HEK293T (cell line): ENCODE measurements around the gene CCDC17.

Source experiments
- CTCF ChIA-PET: fragments of 350-600 bp; formaldehyde crosslinking; extraction: SDS; loops from one replicate; lab custom pipeline; 2021; ENCODE audit warnings: antibody characterized with exemption, inconsistent platforms; lab: Yijun Ruan, JAX
- POLR2A ChIA-PET: fragments of 350-600 bp; formaldehyde crosslinking; extraction: SDS; loops from one replicate; lab custom pipeline; 2020; ENCODE audit warnings: antibody characterized with exemption, inconsistent platforms; lab: Yijun Ruan, JAX
- DNase-seq: peaks from one replicate; pipeline ENCODE4 v3.0.0; 2012; ENCODE audit warnings: mixed read lengths; ENCODE audit errors: extremely low spot score
- ARNT ChIP-seq: fragments of 450-650 bp; IDR thresholded peaks from 2 replicates; pipeline ENCODE4 v1.6.1; 2017; ENCODE audit warnings: mild to moderate bottlenecking
- BHLHE40 ChIP-seq: fragments of 450-650 bp; IDR thresholded peaks from 2 replicates; pipeline ENCODE4 v1.6.1; 2016; ENCODE audit warnings: mild to moderate bottlenecking, moderate library complexity, borderline replicate concordance
- CTBP1 ChIP-seq: fragments of 450-650 bp; IDR thresholded peaks from 2 replicates; pipeline ENCODE4 v1.6.1; 2016; ENCODE audit warnings: borderline replicate concordance
- ELF4 ChIP-seq: fragments of 450-650 bp; IDR thresholded peaks from 2 replicates; pipeline ENCODE4 v1.6.1; 2017; ENCODE audit warnings: antibody characterized with exemption
- FOXA1 ChIP-seq: fragments of 450-650 bp; IDR thresholded peaks from 2 replicates; pipeline ENCODE4 v1.6.1; 2016; ENCODE audit warnings: mild to moderate bottlenecking
- FOXK2 ChIP-seq: fragments of 450-650 bp; IDR thresholded peaks from 2 replicates; pipeline ENCODE4 v1.6.1; 2016; ENCODE audit warnings: mild to moderate bottlenecking
- FOXM1 ChIP-seq: fragments of 450-650 bp; IDR thresholded peaks from 2 replicates; pipeline ENCODE4 v1.6.1; 2017; ENCODE audit warnings: mild to moderate bottlenecking, borderline replicate concordance
- HDGF ChIP-seq: fragments of 450-650 bp; IDR thresholded peaks from 2 replicates; pipeline ENCODE4 v1.6.1; 2017; ENCODE audit warnings: antibody characterized with exemption, borderline replicate concordance
- L3MBTL2 ChIP-seq: fragments of 450-650 bp; conservative IDR thresholded peaks from 2 replicates; pipeline ENCODE4 v1.6.1; 2016; ENCODE audit warnings: mild to moderate bottlenecking
- LEF1 ChIP-seq: fragments of 450-650 bp; IDR thresholded peaks from 2 replicates; pipeline ENCODE4 v1.6.1; 2017; ENCODE audit warnings: mild to moderate bottlenecking, borderline replicate concordance
- NFRKB ChIP-seq: fragments of 450-650 bp; IDR thresholded peaks from 2 replicates; pipeline ENCODE4 v1.6.1; 2016; ENCODE audit warnings: mild to moderate bottlenecking, moderate library complexity
- SP1 ChIP-seq: fragments of 450-650 bp; IDR thresholded peaks from 2 replicates; pipeline ENCODE4 v1.6.1; 2017
- SUZ12 ChIP-seq: fragments of 450-650 bp; IDR thresholded peaks from 2 replicates; pipeline ENCODE4 v1.6.1; 2016; ENCODE audit warnings: mild to moderate bottlenecking
- TARDBP ChIP-seq: fragments of 450-650 bp; IDR thresholded peaks from 2 replicates; pipeline ENCODE4 v1.6.1; 2016
- ZNF384 ChIP-seq: fragments of 450-650 bp; IDR thresholded peaks from 2 replicates; pipeline ENCODE4 v1.6.1; 2016
- TF ChIP-seq, protein P1 (sequence below): fragments of 450-650 bp; IDR thresholded peaks from 2 replicates; pipeline ENCODE4 v1.6.1; 2016

The CCDC17 gene

DNA sequence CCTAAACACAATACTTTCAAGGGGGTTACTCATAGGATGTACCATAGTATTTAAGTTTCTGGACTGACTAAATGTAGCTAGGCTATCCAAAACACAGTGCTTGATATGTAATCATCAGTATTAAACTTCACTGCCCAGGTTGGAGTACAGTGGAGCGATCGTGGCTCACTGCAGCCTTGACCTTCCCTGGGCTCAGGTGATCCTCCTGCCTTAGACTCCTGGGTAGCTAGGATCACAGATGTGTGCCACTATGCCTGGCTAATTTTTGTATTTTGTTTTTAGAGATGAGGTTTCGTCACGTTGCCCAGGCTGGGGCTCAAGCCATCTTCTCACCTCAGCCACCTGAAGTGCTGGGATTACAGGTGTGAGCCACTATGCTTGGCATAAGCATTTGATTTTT lies 29.4 kb downstream of the CCDC17 start:
- ChIA-PET CTCF (no interaction called here), POLR2A (interaction anchor here (1.0 kb wide), 1 partner anchor 11 kb away, joined by 3 read pairs; the partner anchor contains the start of gene NASP)
- TF ChIP-seq FOXK2 (no peak), ZNF384 (no peak)
- DNase-seq, result no peak

DNA sequence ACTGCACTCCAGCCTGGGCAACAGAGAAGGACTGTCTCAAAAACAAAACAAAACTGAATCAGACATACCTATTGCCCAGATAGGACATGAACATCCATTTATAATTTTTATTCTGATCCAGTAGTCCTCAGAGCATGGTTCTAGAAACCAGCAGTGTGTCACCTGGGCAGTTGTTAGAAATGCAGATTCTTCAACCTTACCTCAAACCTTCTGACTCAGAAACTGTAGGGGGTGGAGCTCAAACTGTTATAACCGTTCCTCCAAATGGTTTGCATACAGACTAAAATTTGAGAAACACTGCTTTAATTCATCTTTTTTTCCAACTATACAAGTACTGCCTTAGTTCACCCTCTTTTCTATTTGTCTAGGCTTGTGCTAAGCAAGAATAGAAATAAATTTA lies 34.0 kb downstream of the CCDC17 start:
- ChIA-PET POLR2A (interaction anchor here (1.2 kb wide), 1 partner anchor 90 kb away, joined by 3 read pairs; the partner anchor contains the start of genes CCDC163 and MMACHC), CTCF (no interaction called here)
- no peak for TF ChIP-seq SUZ12
- no peak for TF ChIP-seq FOXK2
- no peak for TF ChIP-seq TARDBP
- no peak for TF ChIP-seq ARNT
- no peak for TF ChIP-seq SP1
- TF ChIP-seq BHLHE40, result no peak
- TF ChIP-seq FOXA1, result no peak
- TF ChIP-seq HDGF, result no peak
- TF ChIP-seq LEF1, result no peak
- no peak for TF ChIP-seq NFRKB
- no peak for DNase-seq

DNA sequence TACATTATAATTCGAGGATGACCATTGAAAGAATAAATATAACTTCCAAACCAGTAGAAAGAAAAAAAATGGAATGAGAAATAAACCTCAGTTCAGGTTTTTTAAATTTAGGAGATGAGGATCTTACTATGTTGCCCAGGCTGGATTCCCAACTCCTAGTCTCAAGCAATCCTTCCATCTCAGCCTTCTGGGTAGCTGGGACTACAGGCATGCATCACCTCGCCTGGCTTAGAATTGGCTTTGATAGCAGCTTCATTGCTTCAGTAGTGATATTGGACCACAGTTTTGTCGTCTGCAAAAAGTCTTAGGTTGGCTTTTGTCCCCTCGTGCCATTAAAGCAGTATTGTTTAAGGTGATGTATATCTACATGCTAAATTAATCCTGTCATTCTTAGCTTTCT lies 37.1 kb downstream of the CCDC17 start:
- POLR2A ChIA-PET, result interaction anchor here (7.0 kb wide), 1 partner anchor 65 kb away, joined by 47 read pairs; the partner anchor contains the start of gene PRDX1

DNA sequence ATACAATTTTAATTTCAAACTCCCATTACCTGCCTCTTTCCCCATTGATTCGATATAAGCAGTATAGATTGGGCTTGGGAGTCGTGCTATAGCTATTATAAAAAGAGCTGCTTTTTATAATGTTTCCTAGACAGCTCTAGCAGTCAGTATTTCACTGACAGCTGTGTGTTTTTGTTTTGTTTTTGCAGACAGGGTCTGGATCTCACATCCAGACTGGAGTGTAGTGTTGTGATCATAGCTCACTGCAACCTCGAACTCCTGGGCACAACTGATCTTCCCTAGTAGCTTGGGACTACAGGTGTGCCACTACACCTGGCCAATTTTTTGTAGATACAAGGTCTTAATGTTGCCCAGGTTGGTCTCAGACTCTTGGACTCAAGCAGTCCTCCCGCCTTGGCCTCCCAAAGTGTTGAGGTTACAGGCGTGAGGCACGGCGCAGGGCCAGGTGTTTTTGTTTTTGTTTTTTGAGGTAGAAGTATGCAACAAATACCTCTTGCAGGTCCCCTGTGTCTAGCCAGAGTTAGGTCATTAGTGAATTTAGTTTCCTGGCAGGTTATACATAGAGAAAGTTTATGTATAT lies 38.3 kb downstream of the CCDC17 start:
- ChIA-PET POLR2A (interaction anchor here (0.8 to 7.0 kb wide), 12 partner anchors 14 to 245 kb away, joined by 3 to 47 read pairs (median 4); partner anchors contain the start of genes AKR1A1, CCDC163, GPBP1L1 and MMACHC), CTCF (interaction anchor here (0.6 to 1.0 kb wide), 2 partner anchors 67 to 93 kb away, joined by 4 to 5 read pairs; no protein-coding TSS in a partner anchor)
- DNase-seq, result no peak
- TF ChIP-seq ELF4, result no peak
- TF ChIP-seq BHLHE40, result no peak

More for the DNA sequence above, 37.1 kb downstream of the CCDC17 start:
- DNase-seq, result no peak
- CTCF ChIA-PET, result no interaction called here
- TF ChIP-seq FOXK2, result no peak
- no peak for TF ChIP-seq CTBP1

DNA sequence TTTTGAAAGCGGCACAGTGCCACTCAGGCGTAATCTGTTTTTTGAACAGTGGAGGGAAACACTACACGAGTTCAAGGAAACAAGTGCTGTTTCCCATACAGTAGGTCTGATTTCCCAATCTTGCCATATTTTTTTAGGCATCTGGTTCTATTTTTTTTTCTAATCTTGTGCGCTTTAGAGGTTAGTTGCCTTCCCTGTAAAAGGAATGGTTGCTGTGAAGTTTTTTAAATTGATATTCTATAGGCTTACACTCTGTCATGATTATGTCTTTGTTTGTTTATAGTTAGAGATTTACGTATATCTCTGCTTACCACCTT lies 38.8 kb downstream of the CCDC17 start:
- POLR2A ChIA-PET, result interaction anchor here (0.7 to 7.0 kb wide), 16 partner anchors 15 to 245 kb away, joined by 3 to 47 read pairs (median 4); partner anchors contain the start of genes AKR1A1, CCDC163, GPBP1L1 and MMACHC
- CTCF ChIA-PET, result interaction anchor here (1.0 kb wide), 1 partner anchor 92 kb away, joined by 4 read pairs; no protein-coding TSS in a partner anchor
- no peak for TF ChIP-seq CTBP1
- TF ChIP-seq SUZ12, result no peak
- TF ChIP-seq FOXA1, result no peak
- no peak for TF ChIP-seq ARNT
- no peak for TF ChIP-seq FOXM1
- TF ChIP-seq ELF4, result no peak
- TF ChIP-seq, protein P1, sequence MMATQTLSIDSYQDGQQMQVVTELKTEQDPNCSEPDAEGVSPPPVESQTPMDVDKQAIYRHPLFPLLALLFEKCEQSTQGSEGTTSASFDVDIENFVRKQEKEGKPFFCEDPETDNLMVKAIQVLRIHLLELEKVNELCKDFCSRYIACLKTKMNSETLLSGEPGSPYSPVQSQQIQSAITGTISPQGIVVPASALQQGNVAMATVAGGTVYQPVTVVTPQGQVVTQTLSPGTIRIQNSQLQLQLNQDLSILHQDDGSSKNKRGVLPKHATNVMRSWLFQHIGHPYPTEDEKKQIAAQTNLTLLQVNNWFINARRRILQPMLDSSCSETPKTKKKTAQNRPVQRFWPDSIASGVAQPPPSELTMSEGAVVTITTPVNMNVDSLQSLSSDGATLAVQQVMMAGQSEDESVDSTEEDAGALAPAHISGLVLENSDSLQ, result no peak
- TF ChIP-seq ZNF384, result no peak
- no peak for TF ChIP-seq TARDBP
- TF ChIP-seq HDGF, result no peak
- TF ChIP-seq NFRKB, result no peak
- no peak for TF ChIP-seq SP1
- no peak for TF ChIP-seq L3MBTL2
- no peak for TF ChIP-seq BHLHE40
- TF ChIP-seq FOXK2, result no peak
- no peak for TF ChIP-seq LEF1
- no peak for DNase-seq

DNA sequence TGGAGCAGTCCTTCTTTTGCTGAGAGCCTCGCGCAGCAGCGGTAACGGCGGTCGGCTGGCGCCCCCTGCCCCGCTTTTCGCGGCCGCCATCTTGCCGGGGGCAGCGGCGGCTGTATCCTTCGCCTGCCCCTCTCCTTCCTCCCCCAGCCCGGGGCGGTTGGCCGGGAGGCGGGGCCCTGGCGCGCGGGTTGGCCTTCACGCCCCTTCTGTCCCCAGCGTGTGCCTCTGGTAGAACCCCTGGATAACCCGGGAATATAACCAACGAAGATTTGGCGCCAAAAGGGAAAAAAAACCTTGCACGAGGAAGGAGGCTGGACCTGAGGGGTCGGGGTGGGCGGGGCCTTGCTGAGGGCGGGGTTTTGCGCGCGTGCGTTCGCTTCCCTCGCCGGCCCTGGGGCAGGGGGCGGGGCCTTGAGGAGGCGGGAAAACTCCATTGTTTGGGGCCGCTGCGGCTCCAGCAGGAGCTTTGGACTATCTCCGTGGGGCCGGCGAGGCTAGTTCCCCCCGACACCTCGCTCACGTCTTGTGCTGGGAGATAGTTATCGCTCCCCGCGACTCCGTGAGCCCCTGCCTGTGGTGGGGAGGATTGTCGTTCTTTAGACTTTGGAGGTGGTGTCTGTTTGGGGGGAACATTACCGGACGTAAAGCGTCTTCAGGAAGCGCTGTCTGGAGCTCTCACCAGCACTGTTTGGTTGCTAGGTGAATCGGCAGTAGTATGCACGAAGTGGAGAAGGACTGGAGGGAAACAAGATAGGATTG lies 39.3 kb downstream of the CCDC17 start:
- CTCF ChIA-PET, result interaction anchor here (1.0 kb wide), 1 partner anchor 92 kb away, joined by 4 read pairs; no protein-coding TSS in a partner anchor
- TF ChIP-seq L3MBTL2, result peak; percentile 83
- peak; percentile 69; the same call in 1 of the 2 replicates for TF ChIP-seq ZNF384
- TF ChIP-seq NFRKB, result no peak; the same call in none of the 2 replicates
- POLR2A ChIA-PET, result interaction anchor here (0.6 to 7.0 kb wide), 22 partner anchors 10 to 300 kb away, joined by 3 to 47 read pairs (median 4); partner anchors contain the start of genes AKR1A1, CCDC163, GPBP1L1 and IPP
- DNase-seq, result peak; percentile 90

DNA sequence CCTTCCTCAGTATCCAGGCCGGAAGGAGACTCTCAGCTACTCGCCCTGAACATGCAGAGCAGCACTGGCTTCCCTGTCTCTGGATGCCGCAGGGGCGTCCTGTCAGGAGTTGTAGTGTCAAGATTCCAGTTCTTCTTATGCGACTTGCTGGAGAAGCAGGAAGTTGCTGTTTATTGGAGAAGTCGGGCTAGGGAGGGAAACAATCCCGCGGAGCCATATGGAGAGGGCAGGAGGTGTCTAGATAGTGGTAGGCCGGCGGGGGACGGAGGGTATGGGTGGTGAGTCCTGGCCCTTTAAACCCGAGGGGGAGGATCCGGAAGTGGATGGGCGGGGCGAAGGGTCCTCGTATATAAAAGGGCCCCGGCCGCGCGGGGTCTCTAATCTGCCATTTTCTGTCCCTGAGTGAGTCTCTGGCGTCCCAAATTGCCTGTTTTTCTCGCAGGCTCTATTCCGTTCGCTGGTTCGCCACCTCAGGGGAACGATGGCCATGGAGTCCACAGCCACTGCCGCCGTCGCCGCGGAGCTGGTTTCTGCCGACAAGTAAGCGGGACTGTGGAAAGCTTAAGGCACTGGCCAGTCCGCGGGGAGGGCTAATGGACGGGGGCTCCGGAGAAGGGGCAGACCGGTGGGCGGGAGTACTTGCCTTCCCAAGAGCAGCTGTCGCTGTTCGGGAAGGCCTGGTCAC lies 40.0 kb downstream of the CCDC17 start, which contains the start of gene NASP:
Gene NASP, plus strand, starts transcription at position 376 of the 685 bp plus-strand sequence. Its CDS starts 106 bp downstream, at position 482.
- CTCF ChIA-PET, result interaction anchor here (0.5 to 0.8 kb wide), 3 partner anchors 17 to 738 kb away, joined by 3 to 5 read pairs (median 3); no protein-coding TSS in a partner anchor
- DNase-seq, result peak; percentile 88
- TF ChIP-seq NFRKB, result peak; percentile 53
- no peak for TF ChIP-seq ZNF384
- no peak for TF ChIP-seq FOXA1
- no peak for TF ChIP-seq CTBP1
- TF ChIP-seq, protein P1, result no peak
- TF ChIP-seq ARNT, result no peak
- TF ChIP-seq FOXK2, result no peak
- TF ChIP-seq ELF4, result peak; percentile 89
- POLR2A ChIA-PET, result interaction anchor here (0.6 to 7.0 kb wide), 24 partner anchors 9 to 301 kb away, joined by 3 to 47 read pairs (median 4); partner anchors contain the start of genes AKR1A1, CCDC163, GPBP1L1 and IPP
